ENCODE data around the gene TP53I13.
A peak's percentile ranks its signal among the peaks of the same experiment; 100 is the strongest.

TP53I13 gene

GRCh38 chr17:29579866-29580771 lies 11.6 kb downstream of the TP53I13 start:
- peak; percentile 72 to 90 (median 82) for DNase-seq (ENCODE audit: low read depth in 3 of 3, low spot score in 1 of 3)

GRCh38 chr17:29581583-29582253 lies 13.2 kb downstream of the TP53I13 start:
- no peak for DNase-seq (ENCODE audit: low read depth in 3 of 3, low spot score in 1 of 3)

- no peak for DNase-seq (ENCODE audit: low read depth in 3 of 3, low spot score in 1 of 3)
Measured at GRCh38 chr17:29582254-29582765, 13.8 kb downstream of the TP53I13 start.

- no peak for DNase-seq (ENCODE audit: low read depth in 3 of 3, low spot score in 1 of 3)
Measured at GRCh38 chr17:29582772-29583171, 14.3 kb downstream of the TP53I13 start.

GRCh38 chr17:29583324-29584248 lies 15.1 kb downstream of the TP53I13 start:
- DNase-seq (ENCODE audit: low read depth in 3 of 3, low spot score in 1 of 3), result no peak

GRCh38 chr17:29584452-29585079 lies 16.1 kb downstream of the TP53I13 start:
- DNase-seq (ENCODE audit: low read depth in 3 of 3, low spot score in 1 of 3), result no peak

- DNase-seq (ENCODE audit: low read depth in 3 of 3, low spot score in 1 of 3), result no peak
Measured at GRCh38 chr17:29585080-29585751, 16.7 kb downstream of the TP53I13 start.

- DNase-seq (ENCODE audit: low read depth in 3 of 3, low spot score in 1 of 3), result no peak
Measured at GRCh38 chr17:29586676-29587469, 18.4 kb downstream of the TP53I13 start.

- DNase-seq (ENCODE audit: low read depth in 3 of 3, low spot score in 1 of 3), result no peak
Measured at GRCh38 chr17:29587591-29587990, 19.1 kb downstream of the TP53I13 start.

- no peak for DNase-seq (ENCODE audit: low read depth in 3 of 3, low spot score in 1 of 3)
Measured at GRCh38 chr17:29588017-29588561, 19.6 kb downstream of the TP53I13 start.

- peak in 1 of 3 donors; percentile 43 for DNase-seq (ENCODE audit: low read depth in 3 of 3, low spot score in 1 of 3)
Measured at GRCh38 chr17:29588562-29589411, 20.3 kb downstream of the TP53I13 start.

- DNase-seq (ENCODE audit: low read depth in 3 of 3, low spot score in 1 of 3), result peak in 2 of 3 donors; percentile 70 to 79
Measured at GRCh38 chr17:29589524-29590410, 21.3 kb downstream of the TP53I13 start, which contains the start of gene GIT1. Gene GIT1, minus strand, starts transcription at chr17:29589648. Its CDS starts 270 bp downstream, at chr17:29589378.

- no peak for DNase-seq (ENCODE audit: low read depth in 3 of 3, low spot score in 1 of 3)
Measured at GRCh38 chr17:29590411-29591145, 22.1 kb downstream of the TP53I13 start.

- no peak for DNase-seq (ENCODE audit: low read depth in 3 of 3, low spot score in 1 of 3)
Measured at GRCh38 chr17:29591146-29591736, 22.7 kb downstream of the TP53I13 start.

GRCh38 chr17:29591737-29592608 lies 23.5 kb downstream of the TP53I13 start:
- DNase-seq (ENCODE audit: low read depth in 3 of 3, low spot score in 1 of 3), result peak; percentile 35 to 75 (median 40)

Measured in stimulated activated CD4-positive, alpha-beta T cell treated with anti-CD3 and anti-CD28 coated beads, TNF-alpha, amount 100 ng/mL, for 1 hour (primary cell).